Measurements from ENCODE around the gene UBE4A.
A peak's percentile ranks its signal among the peaks of the same experiment; 100 is the strongest.

UBE4A gene, protein sequence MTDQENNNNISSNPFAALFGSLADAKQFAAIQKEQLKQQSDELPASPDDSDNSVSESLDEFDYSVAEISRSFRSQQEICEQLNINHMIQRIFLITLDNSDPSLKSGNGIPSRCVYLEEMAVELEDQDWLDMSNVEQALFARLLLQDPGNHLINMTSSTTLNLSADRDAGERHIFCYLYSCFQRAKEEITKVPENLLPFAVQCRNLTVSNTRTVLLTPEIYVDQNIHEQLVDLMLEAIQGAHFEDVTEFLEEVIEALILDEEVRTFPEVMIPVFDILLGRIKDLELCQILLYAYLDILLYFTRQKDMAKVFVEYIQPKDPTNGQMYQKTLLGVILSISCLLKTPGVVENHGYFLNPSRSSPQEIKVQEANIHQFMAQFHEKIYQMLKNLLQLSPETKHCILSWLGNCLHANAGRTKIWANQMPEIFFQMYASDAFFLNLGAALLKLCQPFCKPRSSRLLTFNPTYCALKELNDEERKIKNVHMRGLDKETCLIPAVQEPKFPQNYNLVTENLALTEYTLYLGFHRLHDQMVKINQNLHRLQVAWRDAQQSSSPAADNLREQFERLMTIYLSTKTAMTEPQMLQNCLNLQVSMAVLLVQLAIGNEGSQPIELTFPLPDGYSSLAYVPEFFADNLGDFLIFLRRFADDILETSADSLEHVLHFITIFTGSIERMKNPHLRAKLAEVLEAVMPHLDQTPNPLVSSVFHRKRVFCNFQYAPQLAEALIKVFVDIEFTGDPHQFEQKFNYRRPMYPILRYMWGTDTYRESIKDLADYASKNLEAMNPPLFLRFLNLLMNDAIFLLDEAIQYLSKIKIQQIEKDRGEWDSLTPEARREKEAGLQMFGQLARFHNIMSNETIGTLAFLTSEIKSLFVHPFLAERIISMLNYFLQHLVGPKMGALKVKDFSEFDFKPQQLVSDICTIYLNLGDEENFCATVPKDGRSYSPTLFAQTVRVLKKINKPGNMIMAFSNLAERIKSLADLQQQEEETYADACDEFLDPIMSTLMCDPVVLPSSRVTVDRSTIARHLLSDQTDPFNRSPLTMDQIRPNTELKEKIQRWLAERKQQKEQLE

DNA sequence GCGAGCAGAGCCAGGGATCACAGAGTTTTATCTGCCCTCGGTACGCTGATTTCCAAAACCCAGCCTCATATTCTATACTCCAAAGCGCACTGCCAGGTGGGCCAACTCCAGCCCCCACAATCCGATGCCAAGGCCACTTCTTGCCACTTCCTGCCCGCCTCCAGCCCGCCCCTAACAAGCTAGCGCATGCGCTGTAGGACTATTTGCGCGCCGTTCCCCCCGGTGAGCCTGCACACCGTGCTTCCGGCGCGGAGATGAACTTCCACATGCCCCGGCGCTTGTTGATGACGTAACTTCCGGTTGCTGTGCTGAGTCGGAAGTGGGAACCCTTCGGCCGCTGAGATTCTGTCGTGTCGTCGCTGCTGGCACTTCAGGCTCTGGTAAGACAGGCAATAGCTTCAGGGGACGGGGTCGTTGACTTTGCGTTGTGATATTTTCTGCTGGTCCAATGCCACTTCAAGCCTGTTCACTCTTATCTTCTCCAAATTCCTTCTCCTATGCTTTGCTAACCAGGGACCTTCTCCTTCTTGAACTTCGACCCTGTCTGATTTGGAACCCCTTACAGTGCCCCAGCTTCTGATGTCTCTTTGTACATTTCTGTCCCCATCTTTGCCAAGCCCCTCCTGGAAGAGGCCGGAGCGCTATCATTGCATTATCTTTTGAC, at the start of gene UBE4A:
UBE4A (plus strand) TSS at position 306 of the 664 bp plus-strand sequence. CDS start 5,481 bp downstream, outside the sequence.
- DNase-seq (ENCODE audit: low spot score), result peak; percentile 83

DNA sequence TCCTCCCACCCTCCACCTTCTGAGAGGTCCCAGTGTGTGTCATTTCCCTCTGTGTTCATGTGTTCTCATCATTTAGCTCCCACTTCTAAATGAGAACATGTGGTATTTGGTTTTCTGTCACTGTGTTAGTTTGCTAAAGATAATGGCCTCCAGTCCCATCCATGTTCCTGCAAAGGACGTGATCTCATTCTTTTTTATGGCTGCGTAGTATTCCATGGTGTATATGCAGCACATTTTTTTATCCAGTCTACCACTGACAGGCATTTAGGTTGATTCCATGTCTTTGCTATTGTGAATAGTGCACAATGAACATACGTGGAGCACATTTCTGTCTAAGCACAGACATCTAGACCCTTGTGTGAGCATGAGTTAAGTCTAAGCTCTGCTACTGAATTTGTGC, 49.1 kb upstream of the UBE4A start:
- DNase-seq (ENCODE audit: low spot score), result no peak

DNA sequence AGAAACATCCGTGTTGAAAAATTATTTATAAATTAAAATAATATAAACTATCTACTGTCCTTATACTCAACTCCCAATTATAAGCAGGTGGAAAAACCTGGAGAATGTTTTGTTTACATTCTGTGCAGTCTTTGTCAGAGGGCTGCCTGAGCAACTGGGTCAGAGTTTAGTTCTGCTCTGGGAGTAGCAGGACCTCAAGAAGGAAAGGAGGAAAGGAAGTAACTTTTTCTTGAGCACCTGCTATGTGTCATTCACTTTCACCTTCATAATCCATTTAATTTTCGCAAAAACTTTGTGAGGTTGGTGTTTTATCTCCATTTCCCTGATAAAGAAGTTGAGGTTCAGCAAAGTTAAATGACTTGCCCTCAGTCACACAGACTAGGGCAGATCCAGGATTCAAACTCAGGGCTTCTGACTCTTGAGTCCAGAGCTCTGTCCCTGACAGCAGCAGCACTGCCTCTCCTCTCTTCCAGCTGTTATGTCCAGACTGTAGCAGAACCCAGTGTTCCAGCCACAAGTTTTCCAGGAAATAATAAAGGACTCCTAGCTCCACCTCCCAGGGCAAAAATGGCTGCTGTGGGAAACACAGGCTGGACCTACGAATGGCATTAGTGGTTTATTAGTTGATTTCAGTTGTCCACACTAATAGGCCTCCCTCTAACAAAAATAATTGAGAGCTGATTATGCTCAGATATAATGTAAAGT, 48.5 kb upstream of the UBE4A start:
- DNase-seq (ENCODE audit: low spot score), result no peak

DNA sequence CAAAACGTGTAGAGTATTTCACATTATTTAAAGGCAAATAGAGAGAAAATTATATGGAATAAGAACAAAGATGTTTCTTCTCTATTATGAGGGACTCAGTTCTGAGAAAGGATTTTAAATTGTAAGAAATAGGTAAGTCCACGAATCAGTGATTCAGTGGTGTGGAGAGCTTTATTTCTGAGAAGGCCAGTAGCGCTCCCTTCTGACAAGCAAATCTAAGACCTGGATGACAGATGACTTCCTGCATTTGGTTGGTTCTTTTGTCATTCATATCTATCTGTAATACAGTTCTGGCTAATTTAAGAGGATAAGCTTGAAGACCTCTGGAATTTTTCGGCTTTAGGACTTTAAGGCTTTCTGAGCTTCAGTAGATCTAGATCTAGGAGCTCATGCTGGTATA, 47.9 kb upstream of the UBE4A start:
- DNase-seq (ENCODE audit: low spot score), result no peak

DNA sequence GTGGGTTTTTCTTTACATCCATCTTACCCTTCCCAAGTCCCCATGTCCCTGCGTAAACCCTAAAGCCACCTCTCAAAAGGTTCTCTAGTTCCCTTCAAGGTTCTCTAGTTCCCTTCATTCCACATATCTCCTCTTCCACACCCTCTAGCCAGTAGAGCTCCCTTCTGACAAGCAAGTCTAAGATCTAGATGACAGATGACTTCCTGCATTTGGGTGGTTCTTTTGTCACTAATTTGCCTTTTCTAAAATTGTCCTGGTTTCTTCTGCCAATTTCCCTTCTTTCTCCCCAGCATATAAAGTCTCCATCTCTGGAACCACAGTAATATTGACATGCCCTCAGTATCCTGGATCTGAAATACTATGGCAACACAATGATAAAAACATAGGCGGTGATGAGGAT, 47.1 kb upstream of the UBE4A start:
- no peak for DNase-seq (ENCODE audit: low spot score)

DNA sequence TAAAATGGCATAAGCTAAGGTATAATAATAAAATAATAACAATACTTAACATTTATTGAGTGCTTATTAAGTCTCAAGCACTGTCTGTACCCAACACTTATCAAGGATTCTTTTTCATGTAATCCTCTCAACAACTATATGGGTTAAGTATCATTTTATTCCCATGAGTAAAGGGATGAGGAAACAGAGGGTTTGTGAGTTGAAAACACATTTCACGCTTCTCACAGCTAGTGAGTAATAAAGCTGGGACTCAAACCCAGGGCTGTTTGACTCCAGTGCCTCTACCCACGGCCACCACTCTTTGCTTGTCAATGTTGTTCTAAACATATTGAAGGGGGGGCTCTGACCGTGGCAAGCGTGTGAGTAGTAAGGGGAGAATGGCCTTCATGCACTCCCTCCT, 46.2 kb upstream of the UBE4A start:
- DNase-seq (ENCODE audit: low spot score), result no peak

DNA sequence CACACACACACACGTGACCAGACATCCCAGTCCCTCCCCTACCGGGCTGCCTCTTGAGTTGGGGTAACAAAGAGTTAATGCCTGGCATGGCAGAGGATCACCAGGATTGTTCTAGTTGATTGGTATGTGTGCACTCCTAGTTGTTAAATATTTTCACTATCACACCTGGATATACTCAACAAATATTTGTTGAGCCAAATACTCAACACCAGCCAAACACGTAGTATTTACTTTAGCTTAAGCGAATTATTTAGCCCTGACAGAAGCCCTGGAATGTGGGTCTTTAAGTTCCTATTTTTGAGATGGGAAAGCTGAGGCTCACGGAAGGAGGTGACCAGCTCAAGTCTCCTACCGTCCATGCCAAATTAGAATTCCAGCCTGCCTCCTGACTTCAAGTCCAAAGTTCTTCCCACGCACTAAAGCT, 44.4 kb upstream of the UBE4A start:
- DNase-seq (ENCODE audit: low spot score), result no peak

DNA sequence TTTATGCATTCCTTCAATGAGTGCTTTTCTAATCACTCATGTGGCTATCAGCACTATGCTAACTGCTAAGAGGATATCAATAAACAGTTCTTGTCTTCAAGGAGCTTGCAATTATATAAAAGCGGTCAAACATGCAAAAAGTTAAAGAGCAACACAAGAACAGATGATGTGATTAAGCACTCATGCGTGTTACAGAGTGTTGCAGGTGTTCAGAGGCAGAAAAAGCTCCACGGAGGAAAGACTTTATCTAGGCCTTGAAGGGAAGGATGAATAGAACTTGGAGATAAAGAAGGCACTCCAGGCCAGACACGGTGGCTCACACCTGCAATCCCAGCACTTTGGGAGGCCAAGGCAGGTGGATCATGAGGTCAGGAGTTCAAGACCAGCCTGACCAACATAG, 41.3 kb upstream of the UBE4A start:
- DNase-seq (ENCODE audit: low spot score), result no peak

DNA sequence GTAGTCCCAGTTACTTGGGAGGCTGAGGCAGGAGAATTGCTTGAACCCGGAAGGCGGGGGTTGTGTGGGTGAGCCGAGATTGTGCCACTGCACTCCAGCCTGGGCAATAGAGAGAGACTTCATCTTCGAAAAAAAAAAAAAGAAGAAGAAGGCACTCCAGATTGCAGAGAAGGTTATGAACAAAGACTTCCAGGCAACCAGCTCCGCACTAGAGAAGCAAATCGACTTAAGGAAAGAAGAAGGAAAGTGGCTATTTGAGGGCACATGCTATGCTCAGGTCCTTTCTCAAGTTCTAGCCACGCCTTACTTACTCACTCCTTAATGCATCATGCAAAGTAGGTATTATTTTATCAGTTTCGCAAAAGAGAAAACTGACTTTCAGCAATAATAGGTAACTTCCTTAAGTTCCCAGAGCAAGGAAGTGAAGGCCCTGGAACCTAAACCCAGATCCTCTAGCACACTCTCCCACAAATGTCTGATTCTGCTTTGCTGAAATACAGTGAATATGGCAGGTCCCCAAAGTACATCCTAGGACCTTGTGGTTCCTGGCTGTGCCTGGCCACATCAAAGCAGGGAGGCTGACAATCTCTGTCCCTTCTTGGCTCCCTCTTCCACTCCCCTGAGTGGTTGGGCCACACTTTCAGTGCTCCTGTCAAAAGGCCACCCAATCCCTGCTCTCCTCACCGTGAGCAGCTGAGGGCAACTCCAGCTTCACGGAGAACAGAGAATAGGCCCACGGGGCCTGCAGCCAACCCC, 40.6 kb upstream of the UBE4A start:
- DNase-seq (ENCODE audit: low spot score), result no peak

DNA sequence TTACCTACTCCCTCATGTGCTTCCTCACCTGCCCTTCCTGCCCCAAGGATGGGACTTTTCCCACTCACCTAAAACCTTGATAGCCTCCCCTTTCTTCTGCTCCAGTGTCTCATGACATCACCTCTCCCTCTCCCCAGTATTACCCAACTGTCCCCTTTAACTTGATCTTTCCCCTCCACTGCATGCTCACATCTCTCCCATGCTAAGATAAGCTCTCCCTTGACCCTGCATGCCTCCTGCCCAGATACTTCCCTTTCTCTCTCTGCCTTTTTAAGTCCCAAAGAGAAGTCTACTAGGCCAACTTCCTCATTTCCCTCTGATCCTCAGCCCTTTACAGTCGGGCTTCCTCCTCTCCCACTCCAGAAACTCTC, 40.1 kb upstream of the UBE4A start:
- no peak for DNase-seq (ENCODE audit: low spot score)

DNA sequence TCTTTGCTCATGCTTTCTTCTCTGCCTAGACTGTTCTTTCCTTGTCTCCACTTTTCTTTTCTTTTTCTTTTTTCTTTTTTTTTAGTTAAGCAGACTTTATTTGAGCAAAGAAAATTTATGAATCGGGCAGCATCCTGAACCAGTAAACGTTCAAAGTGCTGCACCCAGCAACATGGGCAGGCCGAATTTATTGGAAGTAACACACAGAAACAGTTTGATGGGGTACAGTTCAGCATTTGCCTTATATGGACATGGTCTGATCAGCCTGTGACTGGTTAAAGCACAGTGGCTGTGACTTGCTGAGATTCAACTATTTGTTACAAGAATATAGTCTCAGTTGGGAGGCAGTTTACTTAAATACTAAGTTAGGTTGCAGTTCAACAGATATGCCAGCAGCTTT, 38.9 kb upstream of the UBE4A start:
- DNase-seq (ENCODE audit: low spot score), result no peak

DNA sequence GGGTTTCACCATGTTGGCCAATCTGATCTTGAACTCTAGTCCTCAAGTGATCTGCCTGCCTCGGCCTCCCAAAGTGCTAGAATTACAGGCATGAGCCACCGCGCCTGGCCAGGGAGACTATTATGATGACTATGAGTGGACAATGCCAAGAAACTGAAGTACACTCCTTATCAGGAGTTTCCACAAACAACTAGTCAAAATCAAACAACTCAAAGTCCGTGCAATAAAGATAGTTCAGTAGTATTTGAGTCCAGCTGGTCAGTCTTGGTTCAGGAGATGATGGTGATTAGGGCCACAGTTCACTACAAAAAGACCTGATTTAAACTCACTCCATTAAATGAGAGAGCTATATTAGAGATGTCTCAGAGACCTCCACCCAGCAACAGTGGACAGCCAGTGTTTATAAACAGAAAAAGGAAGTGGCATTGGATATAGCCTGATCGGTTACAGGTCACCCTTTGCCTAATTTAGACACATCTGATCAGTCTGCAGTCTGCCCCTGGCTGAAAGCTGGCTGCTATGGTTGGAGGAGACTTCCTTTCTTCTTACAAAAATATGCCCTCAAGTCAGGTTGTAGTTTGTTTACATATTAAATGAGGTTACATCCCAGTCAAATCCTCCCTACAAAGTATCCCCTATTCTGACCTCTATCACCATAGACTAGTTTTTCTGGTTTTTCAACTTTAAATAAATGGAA, 37.9 kb upstream of the UBE4A start:
- DNase-seq (ENCODE audit: low spot score), result no peak

DNA sequence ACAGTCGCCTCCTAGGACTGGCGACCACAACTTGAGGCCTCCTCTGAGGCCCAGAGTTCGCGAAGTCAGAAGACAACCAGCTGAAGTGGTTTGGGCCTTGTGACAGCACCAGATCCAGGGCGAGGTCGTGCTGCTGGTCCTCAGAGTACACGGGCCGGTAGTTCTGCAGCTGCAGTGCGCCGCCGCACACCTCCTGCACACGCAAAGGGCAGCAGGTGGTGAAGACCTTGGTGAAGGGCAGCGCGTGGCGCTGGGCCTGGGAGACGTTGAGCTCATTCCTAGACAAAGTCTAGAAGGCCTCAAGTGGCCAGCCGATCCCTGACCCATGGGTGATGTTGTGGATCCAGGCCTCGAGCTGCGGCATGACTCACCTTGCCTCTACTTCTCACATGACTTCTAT, 36.7 kb upstream of the UBE4A start:
- no peak for DNase-seq (ENCODE audit: low spot score)

DNA sequence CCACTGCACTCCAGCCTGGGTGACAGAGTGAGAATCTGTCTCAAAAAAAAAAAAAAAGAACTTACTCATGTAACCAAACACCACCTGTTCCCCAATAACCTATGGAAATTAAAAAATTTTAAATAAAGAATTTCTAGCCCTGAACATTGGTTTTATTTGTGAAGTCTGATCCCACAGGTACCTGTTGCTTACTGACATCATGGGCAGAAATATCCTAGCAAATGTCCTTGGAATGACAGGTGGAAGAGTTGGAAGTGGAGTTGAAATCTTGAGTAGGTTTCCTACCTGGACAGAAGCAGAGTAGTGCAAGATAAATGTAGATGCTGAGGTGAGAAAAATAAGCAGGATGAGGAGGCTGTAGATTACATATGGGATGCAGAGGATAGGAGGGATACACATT, 34.1 kb upstream of the UBE4A start:
- no peak for DNase-seq (ENCODE audit: low spot score)

DNA sequence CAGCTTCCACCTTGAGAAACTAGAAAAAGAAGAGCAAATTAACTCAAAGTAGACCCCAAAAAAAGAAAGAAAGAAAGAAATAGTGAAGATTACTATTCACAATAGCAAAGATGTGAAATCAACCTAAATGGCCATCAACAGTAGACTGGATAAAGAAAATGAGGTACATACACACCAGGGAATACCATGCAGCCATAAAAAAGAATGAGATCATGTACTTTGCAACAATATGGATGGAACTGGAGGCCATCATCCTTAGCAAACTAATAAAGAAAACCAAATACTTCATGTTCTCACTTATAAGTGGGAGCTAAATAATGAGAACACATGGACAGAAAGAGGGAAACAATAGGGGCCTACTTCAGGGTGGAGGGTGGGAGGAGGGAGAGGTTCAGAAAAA, 30.7 kb upstream of the UBE4A start:
- no peak for DNase-seq (ENCODE audit: low spot score)

DNA sequence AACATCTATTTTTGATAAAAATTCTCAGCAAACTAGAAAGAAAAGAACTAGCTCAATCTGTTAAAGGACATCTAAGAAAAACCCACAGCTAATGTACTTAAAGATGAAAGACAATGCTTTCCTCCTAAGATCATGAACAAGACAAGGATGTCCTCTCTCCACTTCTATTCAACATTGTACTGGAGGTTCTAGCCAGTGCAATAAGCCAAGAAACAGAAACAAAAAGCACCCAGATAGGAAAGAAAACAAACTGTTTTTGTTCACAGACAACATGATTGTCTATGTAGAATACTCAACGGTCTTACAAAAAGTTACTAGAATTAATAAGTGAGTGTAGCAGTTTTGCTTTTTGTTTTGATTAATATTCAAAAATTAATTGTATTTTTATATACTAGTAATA, 24.7 kb upstream of the UBE4A start:
- DNase-seq (ENCODE audit: low spot score), result no peak

DNA sequence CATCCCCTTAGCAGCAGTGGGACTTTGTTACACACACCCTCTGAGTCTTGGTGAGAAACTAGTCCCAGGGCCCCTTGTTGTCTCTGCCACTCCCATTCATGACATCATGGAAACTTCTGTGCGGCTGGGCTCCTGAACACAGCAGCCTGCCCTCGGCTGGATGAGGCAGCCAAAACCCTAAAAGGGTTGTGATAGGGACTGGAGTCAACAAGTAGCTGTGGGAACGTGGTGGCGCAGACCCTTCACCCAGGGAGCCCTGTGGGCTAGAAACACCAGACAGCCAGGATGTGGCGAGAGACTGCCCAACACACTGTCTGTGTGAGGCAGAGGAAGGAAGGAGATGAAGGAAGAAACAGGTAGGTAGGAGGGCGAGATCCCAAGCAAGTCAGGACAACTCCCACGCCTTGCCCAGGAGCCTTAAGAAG, 20.8 kb upstream of the UBE4A start:
- DNase-seq (ENCODE audit: low spot score), result no peak

DNA sequence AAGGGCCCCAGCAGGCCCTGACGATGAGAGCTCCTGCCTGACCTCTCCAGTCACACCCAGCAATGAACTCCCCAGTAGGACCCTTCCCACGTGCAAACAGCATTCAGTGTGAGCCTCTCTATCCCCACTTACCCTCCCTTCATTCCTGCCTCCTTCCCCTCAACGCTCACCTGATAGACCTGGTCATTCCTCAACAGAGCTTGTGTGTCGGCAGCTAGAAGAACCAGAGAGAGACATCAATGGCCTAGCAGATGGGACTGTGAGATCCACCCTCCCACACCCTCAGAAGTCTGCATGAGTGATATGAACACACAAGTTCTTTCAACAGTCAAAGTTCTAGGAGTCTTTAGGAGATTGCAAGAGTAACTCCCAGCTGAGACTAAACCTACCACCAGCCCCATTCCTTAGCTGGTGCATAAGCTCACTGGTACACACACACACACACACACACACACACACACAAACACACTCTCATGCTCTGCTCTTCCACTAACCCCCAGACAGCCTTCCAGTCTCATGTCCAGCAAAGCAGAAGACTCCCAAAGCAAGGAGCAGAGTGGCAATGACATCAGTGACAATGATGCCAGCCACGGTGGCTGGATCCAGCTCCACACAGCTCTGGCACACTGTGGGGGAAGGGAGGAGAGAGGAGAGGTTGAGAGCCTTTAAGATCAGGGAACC, 20.0 kb upstream of the UBE4A start:
- no peak for DNase-seq (ENCODE audit: low spot score)

DNA sequence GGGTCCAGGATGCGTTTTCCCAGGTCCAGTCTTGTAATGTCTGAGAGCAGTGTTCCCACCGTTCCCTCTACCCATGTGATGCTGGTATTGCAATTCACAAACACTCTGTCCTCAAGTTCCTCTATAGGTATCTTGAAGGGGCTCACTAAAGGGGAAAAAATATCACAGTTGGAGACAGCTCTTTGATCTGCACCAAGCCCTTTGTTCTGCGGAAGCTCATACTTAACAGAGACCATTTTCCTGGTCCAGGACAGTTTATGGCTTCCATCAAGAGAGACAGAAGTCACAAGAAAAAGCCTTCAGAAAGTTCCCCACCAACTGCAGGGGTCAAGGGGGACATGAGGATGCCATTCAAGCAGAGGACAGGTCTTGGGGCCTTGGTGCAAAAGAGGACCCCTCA, 19.0 kb upstream of the UBE4A start:
- DNase-seq (ENCODE audit: low spot score), result no peak

DNA sequence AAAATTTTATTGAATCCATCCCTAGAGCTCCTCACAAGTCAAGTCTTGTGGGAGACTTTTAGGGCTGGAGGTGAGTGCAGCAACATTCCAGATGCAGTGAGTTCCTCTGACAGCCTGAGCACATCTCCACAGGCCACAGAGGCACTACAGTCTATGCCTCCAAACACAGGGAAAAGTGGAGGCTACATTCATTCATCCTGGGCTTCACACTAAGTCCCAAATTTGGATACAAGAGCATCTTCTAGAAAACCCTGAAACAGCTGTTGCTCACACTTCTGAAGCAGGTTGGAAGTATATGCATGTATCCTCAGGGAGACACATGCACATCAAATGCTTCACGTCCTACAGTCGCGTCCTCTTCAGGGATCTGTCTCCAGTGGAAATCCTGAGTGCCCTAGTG, 18.1 kb upstream of the UBE4A start:
- DNase-seq (ENCODE audit: low spot score), result no peak
